K562 (cell line): ENCODE measurements around the gene POLD2. TPM values are rescaled to one million over a fixed set of nuclear protein-coding genes. Genes with fewer than 3 reads are reported as not detected.

Source experiments
- ARID1B ChIP-seq: fragments of 450-650 bp; IDR thresholded peaks from 2 replicates; pipeline ENCODE4 v1.6.1; 2016; ENCODE audit warnings: antibody characterized with exemption, mild to moderate bottlenecking, inconsistent platforms
- BRCA1 ChIP-seq, 2 experiments: fragments of 450-650 bp in 1 of 2; sonication (generic) in 1 of 2; formaldehyde crosslinking in 1 of 2; IDR thresholded peaks; 2 replicates each; pipeline versions ENCODE4 v1.5.0 to v1.6.1; 2017 to 2020; ENCODE audit warnings: mild to moderate bottlenecking in 1 of 2, missing genetic modification reagents in 1 of 2
- CC2D1A ChIP-seq: fragments of 450-650 bp; IDR thresholded peaks from 2 replicates; pipeline ENCODE4 v1.6.1; 2017; ENCODE audit warnings: mild to moderate bottlenecking
- EWSR1 ChIP-seq: fragments of 450-650 bp; IDR thresholded peaks from 2 replicates; pipeline ENCODE4 v1.6.1; 2018; ENCODE audit warnings: borderline replicate concordance, mild to moderate bottlenecking, low read depth, moderate library complexity; ENCODE audit not compliant: partially characterized antibody
- GTF2A2 ChIP-seq: IDR thresholded peaks from 2 replicates; pipeline ENCODE4 v1.6.1; 2016; ENCODE audit warnings: mild to moderate bottlenecking, missing genetic modification characterization, missing compliant biosample characterization
- HLTF ChIP-seq: fragments of 450-650 bp; IDR thresholded peaks from 2 replicates; pipeline ENCODE4 v1.6.1; 2016
- JUNB ChIP-seq: fragments of 450-650 bp; formaldehyde crosslinking; conservative IDR thresholded peaks from 2 replicates; pipeline ENCODE4 v1.4.0; 2020; ENCODE audit warnings: mild to moderate bottlenecking
- NCOA1 ChIP-seq: fragments of 450-650 bp; IDR thresholded peaks from 2 replicates; pipeline ENCODE4 v1.6.1; 2016; ENCODE audit warnings: low read depth
- NELFE ChIP-seq: IDR thresholded peaks from 2 replicates; pipeline ENCODE4 v1.6.1; 2011; ENCODE audit warnings: mild to moderate bottlenecking; ENCODE audit not compliant: insufficient read depth, insufficient read length
- ZBTB17 ChIP-seq: fragments of 450-650 bp; formaldehyde crosslinking; IDR thresholded peaks from 2 replicates; pipeline ENCODE4 v1.4.0; 2020; ENCODE audit warnings: mild to moderate bottlenecking
- ZNF174 ChIP-seq: fragments of 250-450 bp; sonication (Bioruptor Pico); IDR thresholded peaks from 2 replicates; pipeline ENCODE4 v1.4.0; 2020; ENCODE audit warnings: mild to moderate bottlenecking
- polyA plus RNA-seq, 8 experiments: library from polyadenylated mRNA; depleted of rRNA in 4 of 8; stranded (reverse) in 5 of 8; unstranded in 3 of 8; fragments of >200 nt; fragmentation: Nextera tagmentation in 2 of 8; fragmentation: Illumina TruSeq in 1 of 8; extraction: Ambion mirVana in 2 of 8; extraction: Trizol in 1 of 8; gene quantifications; 2 replicates each; pipeline versions ENCODE4 v1.2.1 to v1.2.3, GENCODE V29; 2011 to 2014; ENCODE audit warnings: inconsistent platforms in 1 of 8, missing spikeins in 1 of 8
- total RNA-seq, 7 experiments: library from RNA; depleted of rRNA in 6 of 7; stranded (reverse); fragments of >200 nt in 6 of 7; fragmentation: Illumina TruSeq in 2 of 7; extraction: Trizol in 2 of 7; gene quantifications; 2 replicates each; pipeline versions ENCODE4 v1.2.1 to v1.2.3, GENCODE V29; 2011 to 2021; ENCODE audit warnings: low replicate concordance in 1 of 7
- TF ChIP-seq, protein P1 (sequence below): fragments of 450-650 bp; IDR thresholded peaks from 2 replicates; pipeline ENCODE4 v1.6.1; 2018; ENCODE audit warnings: mild to moderate bottlenecking, low read depth; ENCODE audit not compliant: partially characterized antibody
- TF ChIP-seq, protein P2 (sequence below): sonication (generic); formaldehyde crosslinking; IDR thresholded peaks from 2 replicates; pipeline ENCODE4 v1.8.0; 2022; ENCODE audit warnings: mild to moderate bottlenecking, missing genetic modification reagents, borderline replicate concordance
- TF ChIP-seq, protein P3 (sequence below), 2 experiments: fragments of 150-350 bp in 1 of 2; IDR thresholded peaks; 2 replicates each; pipeline ENCODE4 v1.6.1; 2012 to 2016; ENCODE audit warnings: low read depth in 2 of 2, low read length in 2 of 2, mild to moderate bottlenecking in 1 of 2, moderate library complexity in 1 of 2
- TF ChIP-seq, protein P4 (sequence below): sonication (generic); formaldehyde crosslinking; IDR thresholded peaks from 2 replicates; pipeline ENCODE4 v1.8.0; 2022; ENCODE audit warnings: missing genetic modification reagents, mild to moderate bottlenecking, borderline replicate concordance

The POLD2 gene
- total and polyA plus RNA-seq, 9 of the 15 experiments (the other 6 are each of a cell fraction or from before 2014, with no cell fraction given) = 29.7 to 259 (median 225) TPM

DNA sequence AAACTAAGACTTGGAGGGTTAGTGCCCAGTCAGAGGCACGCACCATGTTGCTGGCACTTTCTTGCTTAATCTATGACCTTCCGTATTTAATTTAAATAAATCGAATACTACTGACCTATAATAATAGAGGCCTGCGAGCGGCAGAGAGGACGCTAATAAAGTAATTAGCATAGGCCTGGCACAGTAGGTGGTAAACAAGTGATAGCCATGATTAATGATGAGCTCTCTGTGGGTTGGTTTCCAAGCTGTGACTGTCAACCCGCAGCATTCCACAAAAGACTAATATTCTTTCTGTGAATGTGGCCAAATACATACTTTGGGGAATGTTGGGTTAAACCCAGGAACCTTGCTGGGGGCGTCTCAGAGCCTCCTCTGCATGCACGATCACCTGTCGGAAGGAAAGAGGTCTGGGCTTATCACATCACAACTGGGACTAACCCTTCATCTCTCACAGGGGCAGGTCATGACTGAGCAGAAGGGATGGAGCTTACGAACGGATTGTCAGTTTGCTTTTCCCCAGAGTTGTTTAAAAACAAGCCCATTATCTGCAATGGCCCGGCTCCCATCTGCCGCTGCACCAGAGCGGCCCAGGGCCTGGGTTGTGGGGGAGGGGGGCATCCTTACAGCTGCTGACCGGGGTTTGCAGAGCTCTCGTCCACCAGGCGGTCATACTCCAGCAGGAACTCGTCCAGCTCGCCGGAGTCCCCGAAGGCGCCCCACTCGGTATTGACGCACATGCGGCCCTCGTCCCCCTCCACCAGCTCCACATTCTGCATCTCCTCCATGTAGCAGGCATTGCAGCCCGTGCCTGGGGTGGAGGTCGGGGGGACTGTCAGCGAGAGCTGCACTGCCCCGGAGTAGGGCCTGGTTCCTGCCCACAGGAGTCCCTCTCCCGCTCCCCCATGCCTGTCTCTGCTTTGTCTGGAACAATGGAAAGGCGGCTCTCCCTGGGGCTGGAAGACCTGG is 24.0 kb upstream of the POLD2 start (continued):
- TF ChIP-seq GTF2A2 (tag) (no peak), HLTF (no peak), ZBTB17 (CRISPR knock-in tag) (no peak), JUNB (CRISPR knock-in tag) (no peak), ZNF174 (CRISPR knock-in tag) (no peak), BRCA1 (IDR thresholded peaks at IDR 0.05) (no peak), BRCA1 (CRISPR knock-in tag; IDR thresholded peaks at IDR 0.05) (no peak), NCOA1 (peak; percentile 69; the same call in 1 of the 2 replicates), NELFE (no peak), EWSR1 (no peak), ARID1B (peak; percentile 90), CC2D1A (peak; percentile 39; the same call in 1 of the 2 replicates)
- TF ChIP-seq, protein P1, sequence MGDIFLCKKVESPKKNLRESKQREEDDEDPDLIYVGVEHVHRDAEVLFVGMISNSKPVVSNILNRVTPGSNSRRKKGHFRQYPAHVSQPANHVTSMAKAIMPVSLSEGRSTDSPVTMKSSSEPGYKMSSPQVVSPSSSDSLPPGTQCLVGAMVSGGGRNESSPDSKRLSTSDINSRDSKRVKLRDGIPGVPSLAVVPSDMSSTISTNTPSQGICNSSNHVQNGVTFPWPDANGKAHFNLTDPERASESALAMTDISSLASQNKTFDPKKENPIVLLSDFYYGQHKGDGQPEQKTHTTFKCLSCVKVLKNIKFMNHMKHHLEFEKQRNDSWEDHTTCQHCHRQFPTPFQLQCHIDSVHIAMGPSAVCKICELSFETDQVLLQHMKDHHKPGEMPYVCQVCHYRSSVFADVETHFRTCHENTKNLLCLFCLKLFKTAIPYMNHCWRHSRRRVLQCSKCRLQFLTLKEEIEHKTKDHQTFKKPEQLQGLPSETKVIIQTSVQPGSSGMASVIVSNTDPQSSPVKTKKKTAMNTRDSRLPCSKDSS = no peak
- TF ChIP-seq, protein P2, sequence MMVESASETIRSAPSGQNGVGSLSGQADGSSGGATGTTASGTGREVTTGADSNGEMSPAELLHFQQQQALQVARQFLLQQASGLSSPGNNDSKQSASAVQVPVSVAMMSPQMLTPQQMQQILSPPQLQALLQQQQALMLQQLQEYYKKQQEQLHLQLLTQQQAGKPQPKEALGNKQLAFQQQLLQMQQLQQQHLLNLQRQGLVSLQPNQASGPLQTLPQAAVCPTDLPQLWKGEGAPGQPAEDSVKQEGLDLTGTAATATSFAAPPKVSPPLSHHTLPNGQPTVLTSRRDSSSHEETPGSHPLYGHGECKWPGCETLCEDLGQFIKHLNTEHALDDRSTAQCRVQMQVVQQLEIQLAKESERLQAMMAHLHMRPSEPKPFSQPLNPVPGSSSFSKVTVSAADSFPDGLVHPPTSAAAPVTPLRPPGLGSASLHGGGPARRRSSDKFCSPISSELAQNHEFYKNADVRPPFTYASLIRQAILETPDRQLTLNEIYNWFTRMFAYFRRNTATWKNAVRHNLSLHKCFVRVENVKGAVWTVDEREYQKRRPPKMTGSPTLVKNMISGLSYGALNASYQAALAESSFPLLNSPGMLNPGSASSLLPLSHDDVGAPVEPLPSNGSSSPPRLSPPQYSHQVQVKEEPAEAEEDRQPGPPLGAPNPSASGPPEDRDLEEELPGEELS (CRISPR knock-in tag) = no peak
- TF ChIP-seq, protein P3, sequence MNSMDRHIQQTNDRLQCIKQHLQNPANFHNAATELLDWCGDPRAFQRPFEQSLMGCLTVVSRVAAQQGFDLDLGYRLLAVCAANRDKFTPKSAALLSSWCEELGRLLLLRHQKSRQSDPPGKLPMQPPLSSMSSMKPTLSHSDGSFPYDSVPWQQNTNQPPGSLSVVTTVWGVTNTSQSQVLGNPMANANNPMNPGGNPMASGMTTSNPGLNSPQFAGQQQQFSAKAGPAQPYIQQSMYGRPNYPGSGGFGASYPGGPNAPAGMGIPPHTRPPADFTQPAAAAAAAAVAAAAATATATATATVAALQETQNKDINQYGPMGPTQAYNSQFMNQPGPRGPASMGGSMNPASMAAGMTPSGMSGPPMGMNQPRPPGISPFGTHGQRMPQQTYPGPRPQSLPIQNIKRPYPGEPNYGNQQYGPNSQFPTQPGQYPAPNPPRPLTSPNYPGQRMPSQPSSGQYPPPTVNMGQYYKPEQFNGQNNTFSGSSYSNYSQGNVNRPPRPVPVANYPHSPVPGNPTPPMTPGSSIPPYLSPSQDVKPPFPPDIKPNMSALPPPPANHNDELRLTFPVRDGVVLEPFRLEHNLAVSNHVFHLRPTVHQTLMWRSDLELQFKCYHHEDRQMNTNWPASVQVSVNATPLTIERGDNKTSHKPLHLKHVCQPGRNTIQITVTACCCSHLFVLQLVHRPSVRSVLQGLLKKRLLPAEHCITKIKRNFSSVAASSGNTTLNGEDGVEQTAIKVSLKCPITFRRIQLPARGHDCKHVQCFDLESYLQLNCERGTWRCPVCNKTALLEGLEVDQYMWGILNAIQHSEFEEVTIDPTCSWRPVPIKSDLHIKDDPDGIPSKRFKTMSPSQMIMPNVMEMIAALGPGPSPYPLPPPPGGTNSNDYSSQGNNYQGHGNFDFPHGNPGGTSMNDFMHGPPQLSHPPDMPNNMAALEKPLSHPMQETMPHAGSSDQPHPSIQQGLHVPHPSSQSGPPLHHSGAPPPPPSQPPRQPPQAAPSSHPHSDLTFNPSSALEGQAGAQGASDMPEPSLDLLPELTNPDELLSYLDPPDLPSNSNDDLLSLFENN (IDR thresholded peaks at IDR 0.05; ENCODE audit: low read depth in 2 of 2, low read length in 2 of 2) = peak in 1 of 2 experiments; percentile 73; a peak in 2 of 4 replicates
- TF ChIP-seq, protein P4, sequence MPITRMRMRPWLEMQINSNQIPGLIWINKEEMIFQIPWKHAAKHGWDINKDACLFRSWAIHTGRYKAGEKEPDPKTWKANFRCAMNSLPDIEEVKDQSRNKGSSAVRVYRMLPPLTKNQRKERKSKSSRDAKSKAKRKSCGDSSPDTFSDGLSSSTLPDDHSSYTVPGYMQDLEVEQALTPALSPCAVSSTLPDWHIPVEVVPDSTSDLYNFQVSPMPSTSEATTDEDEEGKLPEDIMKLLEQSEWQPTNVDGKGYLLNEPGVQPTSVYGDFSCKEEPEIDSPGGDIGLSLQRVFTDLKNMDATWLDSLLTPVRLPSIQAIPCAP (CRISPR knock-in tag) = no peak
